HUES48 (cell line): Measurements from ENCODE around the gene EYS.
"Not testable (repeated sequence)": the region's sequence is repeated elsewhere in the genome, so short reads cannot be mapped to it uniquely, and the experiment has no call there.

Source experiments
- H3K27ac ChIP-seq: one replicate; pipeline ENCODE4 v1.7.0; 2013; ENCODE audit warnings: low read depth, low read length, inconsistent platforms
- H3K27me3 ChIP-seq: 2 replicates; pipeline ENCODE4 v1.6.1; 2013; ENCODE audit warnings: mild to moderate bottlenecking, low read length; ENCODE audit not compliant: control insufficient read depth, insufficient read depth
- H3K36me3 ChIP-seq: 2 replicates; pipeline ENCODE4 v1.6.1; 2013; ENCODE audit warnings: low read length; ENCODE audit not compliant: control insufficient read depth, insufficient read depth
- H3K4me1 ChIP-seq: 2 replicates; pipeline ENCODE4 v1.6.1; 2013; ENCODE audit warnings: mild to moderate bottlenecking, low read length; ENCODE audit not compliant: control insufficient read depth, insufficient read depth
- H3K4me3 ChIP-seq: 2 replicates; pipeline ENCODE4 v1.5.1; 2013; ENCODE audit warnings: mild to moderate bottlenecking, low read depth, low read length
- H3K9ac ChIP-seq: 2 replicates; pipeline ENCODE4 v1.6.1; 2013; ENCODE audit warnings: mild to moderate bottlenecking, low read depth, low read length, moderate library complexity
- H3K9me3 ChIP-seq: 2 replicates; pipeline ENCODE4 v1.6.1; 2013; ENCODE audit warnings: low read length; ENCODE audit not compliant: control insufficient read depth, insufficient read depth

Gene EYS

DNA sequence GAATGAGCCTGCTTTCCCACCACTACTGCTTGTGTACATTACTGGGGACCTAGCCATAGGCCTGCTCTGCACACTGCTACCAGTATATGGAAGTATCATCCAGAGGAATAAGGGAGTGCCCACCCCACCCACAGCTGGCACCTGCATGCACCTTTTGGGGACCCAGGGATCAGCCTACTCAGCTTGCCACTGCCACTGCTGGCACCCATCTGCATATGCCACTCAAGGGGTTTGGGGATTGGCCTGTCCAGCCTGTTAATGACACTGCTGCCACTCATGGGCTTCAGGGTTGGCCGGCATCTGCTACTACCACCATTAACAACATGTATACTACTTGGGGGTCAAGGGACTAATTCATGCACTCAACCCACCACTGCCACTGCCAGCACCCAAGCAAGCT, 1239.4 kb downstream of the EYS start:
- Histone ChIP-seq H3K4me3 (no peak overlapping the region), H3K27ac (no peak overlapping the region), H3K9me3 (no peaks in the 10 kb centered on the region), H3K27me3 (no peaks in the 10 kb centered on the region), H3K36me3 (no peaks in the 10 kb centered on the region), H3K4me1 (no peaks in the 10 kb centered on the region), H3K9ac (no peak overlapping the region)

DNA sequence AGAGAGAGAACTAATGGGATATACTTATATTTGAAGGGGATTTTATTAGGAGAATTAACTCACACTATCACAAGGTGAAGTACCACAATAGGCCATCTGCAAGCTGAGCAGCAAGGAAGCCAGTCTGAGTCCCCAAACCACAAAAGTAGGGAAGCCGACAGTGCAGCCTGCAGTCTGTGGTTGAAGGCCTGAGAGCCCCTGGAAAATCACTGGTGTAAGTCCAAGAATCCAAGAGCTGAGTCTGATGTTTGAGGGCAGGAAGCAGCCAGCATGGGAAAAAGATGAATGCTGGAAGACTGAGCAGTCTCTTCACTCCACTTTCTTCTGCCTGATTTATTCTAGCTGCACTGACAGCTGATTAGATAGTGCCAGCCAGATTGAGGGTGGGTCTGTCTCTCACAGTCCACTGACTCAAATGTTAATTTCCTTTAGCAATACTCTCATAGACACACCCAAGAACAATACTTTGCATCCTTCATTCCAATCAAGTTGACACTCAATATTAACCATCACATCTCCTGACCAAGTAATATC, 1247.5 kb downstream of the EYS start:
- H3K27me3 ChIP-seq = no peaks in the 10 kb centered on the region
- no peak overlapping the region for H3K4me3 ChIP-seq
- H3K27ac ChIP-seq = no peak overlapping the region
- no peak overlapping the region for H3K9ac ChIP-seq
- H3K4me1 ChIP-seq = no peaks in the 10 kb centered on the region
- no peaks in the 10 kb centered on the region for H3K36me3 ChIP-seq
- H3K9me3 ChIP-seq = no peaks in the 10 kb centered on the region

DNA sequence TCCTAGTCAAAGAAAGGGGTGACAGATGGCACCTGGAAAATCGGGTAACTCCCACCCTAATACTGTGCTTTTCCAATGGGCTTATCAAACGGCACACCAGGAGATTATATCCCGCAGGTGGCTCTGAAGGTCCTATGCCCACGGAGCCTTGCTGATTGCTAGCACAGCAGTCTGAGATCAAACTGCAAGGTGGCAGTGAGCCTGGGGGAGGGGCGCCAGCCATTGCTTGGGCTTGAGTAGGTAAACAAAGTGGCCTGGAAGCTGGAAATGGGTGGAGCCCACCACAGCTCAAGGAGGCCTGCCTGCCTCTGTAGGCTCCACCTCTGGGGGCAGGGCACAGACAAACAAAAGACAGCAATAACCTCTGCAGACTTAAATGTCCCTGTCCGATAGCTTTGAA, 1258.9 kb downstream of the EYS start:
- H3K36me3 ChIP-seq, H3K27ac ChIP-seq, H3K4me3 ChIP-seq, H3K9me3 ChIP-seq, H3K27me3 ChIP-seq, H3K9ac ChIP-seq, H3K4me1 ChIP-seq: not testable (repeated sequence)

DNA sequence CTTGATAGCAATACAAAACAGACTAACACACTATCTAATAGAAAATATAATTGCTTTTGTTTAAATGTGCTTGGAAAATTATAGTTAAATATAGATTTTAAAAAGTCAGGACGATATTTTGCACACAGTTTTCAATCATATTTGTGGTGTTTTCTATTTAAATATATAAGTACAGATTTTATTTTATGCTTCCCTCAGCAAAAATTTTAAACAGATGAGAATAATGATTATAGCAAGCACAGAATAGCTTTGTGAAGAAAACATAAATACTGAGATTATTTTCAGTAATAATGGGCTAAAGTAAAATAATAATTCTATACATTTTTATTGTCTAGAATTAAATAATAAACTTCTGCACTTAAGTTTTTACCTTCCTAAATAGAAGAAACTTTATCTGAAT, 1262.0 kb downstream of the EYS start:
- Histone ChIP-seq H3K27me3 (no peaks in the 10 kb centered on the region), H3K36me3 (no peaks in the 10 kb centered on the region), H3K4me1 (no peaks in the 10 kb centered on the region), H3K9ac (no peak overlapping the region), H3K27ac (no peak overlapping the region), H3K4me3 (no peak overlapping the region), H3K9me3 (peaks cover 6% of the 10 kb centered on the region)

DNA sequence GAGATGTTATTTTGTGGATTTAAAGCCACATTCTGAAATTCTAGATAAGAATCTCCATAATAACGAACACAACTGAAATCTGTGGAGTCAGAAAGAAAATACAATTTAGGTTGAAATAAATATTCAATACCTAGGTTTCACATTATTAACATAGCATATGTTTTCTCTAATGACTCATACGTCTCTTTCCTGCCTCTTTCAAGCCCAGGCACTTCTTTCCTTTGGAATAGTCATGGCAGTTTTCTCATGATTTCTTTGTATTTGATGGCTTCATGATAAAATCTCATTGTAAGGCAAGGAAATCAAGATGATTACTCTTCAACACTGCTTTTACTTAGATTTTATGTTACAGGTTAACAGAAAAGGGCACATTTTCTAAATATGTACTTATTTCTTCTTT, 1267.8 kb downstream of the EYS start:
- Histone ChIP-seq H3K27me3 (no peaks in the 10 kb centered on the region), H3K9ac (no peak overlapping the region), H3K27ac (no peak overlapping the region), H3K4me3 (no peak overlapping the region), H3K4me1 (no peaks in the 10 kb centered on the region), H3K36me3 (no peaks in the 10 kb centered on the region), H3K9me3 (no peaks in the 10 kb centered on the region)

DNA sequence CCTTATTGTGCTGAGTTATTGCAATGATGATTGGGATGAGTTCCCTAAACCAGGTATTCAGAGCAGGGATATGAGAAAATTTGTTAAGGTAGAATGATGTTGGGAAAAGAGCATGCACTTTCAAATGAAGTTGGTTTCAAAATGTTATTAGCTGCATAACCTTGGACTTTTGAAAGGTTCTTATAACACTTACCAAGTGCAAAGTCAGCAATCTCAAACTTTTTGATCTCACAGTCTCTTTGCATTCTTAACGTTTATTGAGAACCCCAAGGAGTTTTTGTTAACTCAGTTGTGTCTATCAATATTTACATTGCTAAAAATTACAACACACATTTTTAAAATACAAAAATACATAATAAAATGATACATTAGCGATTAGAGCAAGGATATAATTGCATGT, 1269.0 kb downstream of the EYS start:
- Histone ChIP-seq H3K4me1 (no peaks in the 10 kb centered on the region), H3K9me3 (no peaks in the 10 kb centered on the region), H3K9ac (no peak overlapping the region), H3K27me3 (no peaks in the 10 kb centered on the region), H3K4me3 (no peak overlapping the region), H3K27ac (no peak overlapping the region), H3K36me3 (no peaks in the 10 kb centered on the region)

DNA sequence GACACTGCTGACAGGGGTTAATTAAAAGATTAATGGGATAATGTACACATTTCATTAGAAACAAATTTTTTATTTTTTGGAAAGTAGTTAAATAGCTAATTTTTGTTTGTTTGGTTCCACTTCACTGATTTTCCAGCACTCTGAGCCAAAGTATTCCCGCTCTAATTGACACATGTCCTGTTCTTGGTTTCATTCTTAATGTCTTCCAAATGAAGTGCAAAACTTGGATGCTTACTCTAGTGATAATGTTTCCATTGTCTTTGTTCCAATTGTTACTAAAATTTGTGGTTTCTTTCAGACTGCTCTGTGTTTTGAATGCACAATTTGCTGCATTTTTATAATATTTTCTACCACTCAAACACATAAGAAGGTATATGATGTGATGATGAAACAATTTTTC, 1277.1 kb downstream of the EYS start:
- H3K36me3 ChIP-seq = no peaks in the 10 kb centered on the region
- no peaks in the 10 kb centered on the region for H3K27me3 ChIP-seq
- no peaks in the 10 kb centered on the region for H3K4me1 ChIP-seq
- no peak overlapping the region for H3K9ac ChIP-seq
- no peak overlapping the region for H3K4me3 ChIP-seq
- no peak overlapping the region for H3K27ac ChIP-seq
- H3K9me3 ChIP-seq = no peaks in the 10 kb centered on the region

DNA sequence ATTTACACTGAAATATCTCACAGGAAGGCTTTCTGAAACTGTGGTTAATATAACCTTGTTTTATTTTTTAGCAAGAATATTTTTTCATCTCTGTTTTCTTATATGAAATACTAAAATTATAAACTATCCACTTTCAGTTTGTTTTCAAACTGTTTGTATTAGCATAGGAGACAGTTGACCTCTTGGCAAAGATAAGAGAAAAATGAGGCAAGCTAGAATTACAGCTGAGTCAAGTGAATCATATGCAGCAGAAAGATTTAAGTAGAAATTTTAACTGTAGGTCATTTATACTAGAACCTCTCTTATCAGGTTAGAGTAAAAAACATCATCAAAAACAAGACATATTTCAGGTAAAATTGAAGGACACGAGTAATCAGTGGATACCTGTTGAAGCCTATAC, 1278.8 kb downstream of the EYS start:
- H3K4me3 ChIP-seq = no peak overlapping the region
- no peaks in the 10 kb centered on the region for H3K4me1 ChIP-seq
- no peaks in the 10 kb centered on the region for H3K36me3 ChIP-seq
- no peak overlapping the region for H3K27ac ChIP-seq
- no peak overlapping the region for H3K9ac ChIP-seq
- no peaks in the 10 kb centered on the region for H3K27me3 ChIP-seq
- no peaks in the 10 kb centered on the region for H3K9me3 ChIP-seq

DNA sequence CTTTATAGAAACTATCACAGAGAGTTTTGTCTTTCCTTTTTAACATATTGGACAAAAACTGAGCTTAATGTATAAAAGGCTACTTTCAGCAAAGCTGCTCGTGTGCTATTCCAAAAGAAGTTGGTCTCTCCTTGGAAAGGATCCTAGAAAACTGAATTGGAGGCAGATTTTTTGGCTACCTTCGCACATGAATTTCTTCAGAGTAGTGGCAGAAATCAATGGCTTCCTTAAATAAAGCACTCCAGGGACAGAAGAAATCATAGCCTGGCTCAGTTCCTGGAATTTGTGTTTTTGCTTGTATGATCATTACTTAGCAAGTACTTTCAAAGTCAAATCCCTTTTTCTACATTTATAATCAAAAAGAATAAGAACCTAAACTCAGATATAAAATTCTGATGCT, 1291.1 kb downstream of the EYS start:
- Histone ChIP-seq H3K9ac (no peak overlapping the region), H3K9me3 (peaks cover 10% of the 10 kb centered on the region; the same call in 1 of the 2 replicates), H3K4me1 (no peaks in the 10 kb centered on the region), H3K27ac (no peak overlapping the region), H3K36me3 (no peaks in the 10 kb centered on the region), H3K4me3 (no peak overlapping the region), H3K27me3 (no peaks in the 10 kb centered on the region)

DNA sequence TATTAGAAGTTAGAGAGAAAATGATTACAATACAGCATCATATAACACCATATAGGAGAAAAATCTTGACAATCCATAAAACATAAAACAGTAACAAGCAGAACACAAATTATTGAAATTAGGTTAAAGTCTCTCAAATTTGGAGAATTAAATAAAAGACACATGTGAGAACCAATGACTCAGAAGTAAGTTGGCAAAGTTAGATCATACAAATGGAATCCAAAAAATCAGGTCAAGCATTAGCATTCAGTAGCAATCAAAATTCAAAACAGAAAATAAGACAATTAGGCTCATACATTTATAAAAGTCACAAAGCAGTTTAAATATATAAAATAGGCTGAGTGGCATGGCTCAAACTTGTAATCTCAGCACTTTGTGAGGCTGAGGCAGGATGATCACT, 1295.8 kb downstream of the EYS start:
- Histone ChIP-seq H3K4me3 (no peak overlapping the region), H3K36me3 (no peaks in the 10 kb centered on the region), H3K9me3 (no peaks in the 10 kb centered on the region), H3K27me3 (no peaks in the 10 kb centered on the region), H3K4me1 (no peaks in the 10 kb centered on the region), H3K27ac (no peak overlapping the region), H3K9ac (no peak overlapping the region)

DNA sequence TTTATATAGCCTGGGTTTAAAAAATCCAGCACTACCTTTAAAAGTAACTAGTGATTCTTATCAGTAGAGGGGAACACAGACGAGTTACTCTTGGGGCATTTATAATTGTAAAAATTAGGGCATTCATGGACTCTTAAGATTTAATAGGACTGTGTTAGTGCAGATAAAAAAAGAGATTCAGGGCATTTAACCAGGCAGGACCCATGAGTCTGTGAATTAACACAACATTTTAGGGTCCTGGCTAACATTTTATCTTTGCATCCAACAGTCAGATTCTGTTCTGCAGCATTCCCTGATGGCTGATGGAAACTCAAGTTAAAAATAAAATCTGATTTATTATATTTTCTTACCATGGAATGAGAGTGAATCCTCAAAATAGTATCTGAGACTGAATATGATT, 1297.1 kb downstream of the EYS start:
- H3K9ac ChIP-seq = no peak overlapping the region
- H3K27ac ChIP-seq = no peak overlapping the region
- no peaks in the 10 kb centered on the region for H3K36me3 ChIP-seq
- no peaks in the 10 kb centered on the region for H3K9me3 ChIP-seq
- H3K4me1 ChIP-seq = no peaks in the 10 kb centered on the region
- H3K4me3 ChIP-seq = no peak overlapping the region
- H3K27me3 ChIP-seq = no peaks in the 10 kb centered on the region

DNA sequence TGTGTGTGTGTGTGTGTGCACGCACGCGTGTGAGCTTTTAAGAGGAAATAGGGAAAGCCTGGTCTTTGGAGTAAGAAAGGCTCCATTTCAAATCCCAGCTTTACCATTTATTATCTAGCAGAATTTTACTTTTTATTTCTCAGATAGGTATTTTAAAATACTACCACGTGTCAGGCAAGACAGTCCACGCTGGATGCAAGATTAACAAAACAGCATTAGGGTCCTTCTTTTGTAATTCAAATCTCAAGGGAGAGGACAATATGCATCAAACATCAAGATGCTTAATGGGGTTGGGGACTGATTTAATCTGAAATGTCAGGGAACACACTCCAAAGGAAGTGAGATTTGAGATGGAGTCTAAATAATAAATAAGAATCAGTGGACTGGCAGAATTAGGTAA, 1302.6 kb downstream of the EYS start:
- Histone ChIP-seq H3K4me3 (no peak overlapping the region), H3K9me3 (no peaks in the 10 kb centered on the region), H3K9ac (no peak overlapping the region), H3K27ac (no peak overlapping the region), H3K4me1 (no peaks in the 10 kb centered on the region), H3K27me3 (no peaks in the 10 kb centered on the region), H3K36me3 (no peaks in the 10 kb centered on the region)
